HepG2 (cell line): ENCODE results near the gene MTF1. TPM values are rescaled to one million over a fixed set of nuclear protein-coding genes. Genes with fewer than 3 reads are reported as not detected.

Experiments used
- ATAC-seq: fragments of 200-7000 bp; cut with Tn5 transposase; 3 replicates; pipeline ENCODE4 v1.9.1; 2020; ENCODE audit warnings: mild to moderate bottlenecking, moderate library complexity
- BruUV-seq: library from RNA; stranded (reverse); fragments of 400-500 nt; replicated peaks from 2 replicates; lab custom pipeline; 2021; lab: Mats Ljungman, UMichigan
- CTCF ChIA-PET: fragments of 300-600 bp; formaldehyde crosslinking; extraction: SDS; loops from one replicate; lab custom pipeline; 2021; ENCODE audit warnings: low total read pairs, inconsistent platforms, low intra/inter-chr PET ratio; lab: Yijun Ruan, JAX
- POLR2A ChIA-PET: fragments of 350-600 bp; sonication (Branson Sonifier 250); formaldehyde crosslinking; loops from one replicate; lab custom pipeline; 2020; ENCODE audit warnings: antibody characterized with exemption, inconsistent platforms; lab: Yijun Ruan, JAX
- DNase-seq: peaks from one replicate; pipeline ENCODE4 v3.0.0-alpha.2; 2015; ENCODE audit warnings: low spot score
- FAIRE-seq: peaks from 3 replicates; lab custom pipeline; 2011; peaks lifted over from hg19 to GRCh38; lab: Jason Lieb, UNC
- H2AFZ ChIP-seq: one replicate; pipeline ENCODE4 v1.6.1; 2011; ENCODE audit warnings: low read length, inconsistent platforms
- H3K27ac ChIP-seq: fragments of 300-600 bp; 3 replicates; pipeline ENCODE4 v1.8.0; 2011; ENCODE audit warnings: mixed run types, mild to moderate bottlenecking, mixed read lengths, low read length, inconsistent platforms; ENCODE audit not compliant: insufficient read depth; ENCODE audit errors: extremely low read length
- H3K27me3 ChIP-seq, 2 experiments: fragments of 200-600 bp in 1 of 2; 2 replicates in 1 of 2; 3 replicates in 1 of 2; pipeline versions ENCODE4 v1.6.0 to v1.8.0; 2011; ENCODE audit warnings: low read length in 2 of 2, mild to moderate bottlenecking in 2 of 2, moderate library complexity in 2 of 2, inconsistent platforms in 1 of 2; ENCODE audit not compliant: insufficient read depth in 2 of 2, control insufficient read depth in 1 of 2
- H3K36me3 ChIP-seq, 2 experiments: fragments of 200-600 bp in 1 of 2; replicated peaks in 1 of 2; 2 replicates in 1 of 2; 3 replicates in 1 of 2; pipeline versions ENCODE4 v1.5.1 to v1.8.0; 2011; ENCODE audit warnings: low read length in 2 of 2, inconsistent platforms in 1 of 2; ENCODE audit not compliant: insufficient read depth in 2 of 2, control insufficient read depth in 1 of 2
- H3K4me1 ChIP-seq: 2 replicates; pipeline ENCODE4 v1.5.1; 2012; ENCODE audit warnings: low read length, inconsistent platforms; ENCODE audit not compliant: insufficient read depth
- H3K4me2 ChIP-seq: 2 replicates; pipeline ENCODE4 v1.6.0; 2011; ENCODE audit warnings: low read depth, low read length, inconsistent platforms
- H3K4me3 ChIP-seq, 3 experiments: fragments of 200-600 bp in 1 of 3; sonication (generic), shearing (Covaris generic) in 1 of 3; replicated peaks in 1 of 3; 2 replicates each; pipeline ENCODE4 v1.5.1; 2011 to 2016; ENCODE audit warnings: low read length in 3 of 3, inconsistent platforms in 2 of 3, low read depth in 2 of 3, mild to moderate bottlenecking in 2 of 3, control low read depth in 1 of 3, mixed read lengths in 1 of 3; ENCODE audit not compliant: insufficient read depth in 1 of 3
- H3K79me2 ChIP-seq: one replicate; pipeline ENCODE4 v1.6.1; 2011; ENCODE audit warnings: low read length, inconsistent platforms; ENCODE audit not compliant: insufficient read depth
- H3K9ac ChIP-seq: 2 replicates; pipeline ENCODE4 v1.6.0; 2011; ENCODE audit warnings: mild to moderate bottlenecking, low read depth, low read length, inconsistent platforms; ENCODE audit not compliant: insufficient read depth
- H3K9me3 ChIP-seq: 2 replicates; pipeline ENCODE4 v1.5.1; 2012; ENCODE audit warnings: mild to moderate bottlenecking, low read length
- H4K20me1 ChIP-seq: 2 replicates; pipeline ENCODE4 v1.6.0; 2011; ENCODE audit warnings: inconsistent platforms, mild to moderate bottlenecking, low read length, moderate library complexity; ENCODE audit not compliant: insufficient read depth
- ATF6 ChIP-seq: sonication (generic); formaldehyde crosslinking; conservative IDR thresholded peaks from 2 replicates; pipeline ENCODE4 v1.4.0; 2020; ENCODE audit warnings: missing genetic modification reagents
- FOXJ3 ChIP-seq: sonication (generic); formaldehyde crosslinking; IDR thresholded peaks from 2 replicates; pipeline ENCODE4 v1.4.0; 2020; ENCODE audit warnings: missing genetic modification reagents, mild to moderate bottlenecking, borderline replicate concordance
- GATAD2A ChIP-seq: IDR thresholded peaks from 2 replicates; pipeline ENCODE4 v1.6.1; 2016
- IKZF5 ChIP-seq: IDR thresholded peaks from 2 replicates; pipeline ENCODE4 v1.6.1; 2018; ENCODE audit warnings: missing genetic modification reagents, mild to moderate bottlenecking, missing compliant biosample characterization
- MAFF ChIP-seq: IDR thresholded peaks from 2 replicates; pipeline ENCODE4 v1.6.1; 2011; ENCODE audit warnings: low read depth, low read length, improper control_type of control experiment
- MXD1 ChIP-seq: sonication (generic); formaldehyde crosslinking; IDR thresholded peaks from 2 replicates; pipeline ENCODE4 v1.4.0; 2020; ENCODE audit warnings: mild to moderate bottlenecking, missing genetic modification reagents
- NFE2L1 ChIP-seq: sonication (generic); formaldehyde crosslinking; IDR thresholded peaks from 2 replicates; pipeline ENCODE4 v1.4.0; 2020; ENCODE audit warnings: missing genetic modification reagents, mild to moderate bottlenecking, borderline replicate concordance
- PRPF4 ChIP-seq: fragments of 200-400 bp; formaldehyde crosslinking; IDR thresholded peaks from 2 replicates; pipeline ENCODE4 v1.6.1; 2016; ENCODE audit warnings: low read length, low read depth; ENCODE audit not compliant: poor library complexity, severe bottlenecking
- RARA ChIP-seq: IDR thresholded peaks from 2 replicates; pipeline ENCODE4 v1.6.1; 2016; ENCODE audit warnings: missing genetic modification reagents, missing compliant biosample characterization
- RBM39 ChIP-seq: fragments of 200-400 bp; formaldehyde crosslinking; IDR thresholded peaks from one replicate; pipeline ENCODE4 v1.6.1; 2018; ENCODE audit warnings: antibody characterized with exemption, mild to moderate bottlenecking, low read depth, low read length; ENCODE audit not compliant: poor library complexity, severe bottlenecking
- TEF ChIP-seq: sonication (generic); formaldehyde crosslinking; IDR thresholded peaks from 2 replicates; pipeline ENCODE4 v1.5.0; 2020; ENCODE audit warnings: missing genetic modification reagents
- THAP8 ChIP-seq: sonication (generic); formaldehyde crosslinking; IDR thresholded peaks from 2 replicates; pipeline ENCODE4 v1.5.1; 2020; ENCODE audit warnings: missing genetic modification reagents, mild to moderate bottlenecking, borderline replicate concordance
- ZBTB14 ChIP-seq: sonication (generic); formaldehyde crosslinking; IDR thresholded peaks from 2 replicates; pipeline ENCODE4 v1.4.0; 2020; ENCODE audit warnings: missing genetic modification reagents
- ZBTB46 ChIP-seq: sonication (generic); formaldehyde crosslinking; IDR thresholded peaks from 2 replicates; pipeline ENCODE4 v1.4.0; 2020; ENCODE audit warnings: mild to moderate bottlenecking, missing genetic modification reagents, borderline replicate concordance
- ZNF761 ChIP-seq: sonication (generic); formaldehyde crosslinking; conservative IDR thresholded peaks from 2 replicates; pipeline ENCODE4 v1.4.0; 2020; ENCODE audit warnings: mild to moderate bottlenecking, missing genetic modification reagents
- WGBS: methylation state at CpG from one replicate; pipeline ENCODE4 v1.1.6; 2017; ENCODE audit warnings: low lambda C conversion rate; 5-methylcytosine and 5-hydroxymethylcytosine counted together
- in situ Hi-C: cut with HindIII; loops from 2 replicates; pipeline ENCODE4 v1.10.0; 2017; ENCODE audit warnings: low pct_unique_long_range_greater_than_20kb; ENCODE audit not compliant: extremely low pct_ligation_motif_present
- intact Hi-C: fragments of 100-400 bp; cut with micrococcal nuclease; formaldehyde crosslinking; loops from one replicate; pipeline ENCODE4 v1.10.0; 2022; ENCODE audit not compliant: unreplicated experiment
- polyA plus RNA-seq, 8 experiments: library from polyadenylated mRNA; depleted of rRNA in 3 of 8; stranded (reverse) in 7 of 8; unstranded in 1 of 8; fragments of >200 nt; fragmentation: Illumina TruSeq in 4 of 8; extraction: Trizol in 4 of 8; gene quantifications; 2 replicates each; pipeline versions ENCODE4 v1.2.1 to v1.2.3, GENCODE V29; 2011 to 2016; ENCODE audit warnings: low read depth in 4 of 8, missing spikeins in 1 of 8, mixed read lengths in 1 of 8; ENCODE audit not compliant: insufficient read depth in 1 of 8
- total RNA-seq, 5 experiments: library from RNA; depleted of rRNA; stranded (reverse); fragments of >200 nt; fragmentation: Illumina TruSeq; extraction: Trizol; gene quantifications; 2 replicates each; pipeline ENCODE4 v1.2.3, GENCODE V29; 2016; ENCODE audit warnings: low read depth in 1 of 5

Gene MTF1
- total and polyA plus RNA-seq, 2 of the 13 experiments (the other 11 are each of a cell fraction or from before 2014, with no cell fraction given) = 2.4 to 3.3 TPM

GRCh38 chr1:37865348-37866120 lies 6.1 kb upstream of the MTF1 start:
- POLR2A ChIA-PET = no interaction called here
- H3K9ac ChIP-seq = no peak overlapping the region
- FAIRE-seq = no peak
- H4K20me1 ChIP-seq = no peaks in the 10 kb centered on the region
- H3K79me2 ChIP-seq = no peaks in the 10 kb centered on the region
- intact Hi-C loops = no loop called here
- H3K36me3 ChIP-seq = peaks cover 7 to 29% of the 10 kb centered on the region in 2 experiments; a peak in 4 of 5 replicates
- no peak overlapping the region for H3K4me2 ChIP-seq
- TF ChIP-seq ZBTB14 (no peak), RBM39 (no peak), ZBTB46 (CRISPR knock-in tag) (no peak), RARA (CRISPR knock-in tag) (no peak), FOXJ3 (CRISPR knock-in tag) (no peak), ZNF761 (CRISPR knock-in tag) (no peak), GATAD2A (CRISPR knock-in tag) (no peak), PRPF4 (no peak), NFE2L1 (CRISPR knock-in tag) (no peak), ATF6 (CRISPR knock-in tag) (no peak), MXD1 (no peak), TEF (no peak), MAFF (no peak), IKZF5 (CRISPR knock-in tag) (no peak), THAP8 (no peak)
- no peak for DNase-seq
- in situ Hi-C loops = no loop called here
- H3K4me3 ChIP-seq = no peak overlapping the region
- 95% methylated on average over 6 of the region's 6 CpGs for WGBS
- no peak overlapping the region for H3K27ac ChIP-seq
- ATAC-seq = no peak
- CTCF ChIA-PET = no interaction called here
- no peak overlapping the region for H2AFZ ChIP-seq
- H3K27me3 ChIP-seq = no peaks in the 10 kb centered on the region; a peak in 1 of 5 replicates
- no peaks in the 10 kb centered on the region for H3K9me3 ChIP-seq
- H3K4me1 ChIP-seq = peaks cover 14% of the 10 kb centered on the region
- no TSS peak for BruUV-seq
